ENCODE data around the gene TENT4A. TPM values are rescaled to one million over a fixed set of nuclear protein-coding genes. Genes with fewer than 3 reads are reported as not detected.

TENT4A gene
- total RNA-seq, 2 donors from 2014 or later = 17.1 to 21.9 TPM

- no peak for TF ChIP-seq CTCF (IDR thresholded peaks at IDR 0.05)
- H3K4me3 ChIP-seq = no peak overlapping the region
- no peak overlapping the region for H3K27ac ChIP-seq
- intact Hi-C loops (cut with DNase I) = no loop called here
- no peaks in the 10 kb centered on the region for H3K27me3 ChIP-seq
- DNase-seq = no peak
- no peak overlapping the region for H3K9ac ChIP-seq (ENCODE audit: low read depth in 2 of 2, low read length in 2 of 2)
- no peaks in the 10 kb centered on the region for H3K9me3 ChIP-seq
- H3K4me1 ChIP-seq = no peaks in the 10 kb centered on the region
- H3K36me3 ChIP-seq = no peaks in the 10 kb centered on the region
Observed at GRCh38 chr5:6686501-6686900, 26.7 kb upstream of the TENT4A start.

DNA sequence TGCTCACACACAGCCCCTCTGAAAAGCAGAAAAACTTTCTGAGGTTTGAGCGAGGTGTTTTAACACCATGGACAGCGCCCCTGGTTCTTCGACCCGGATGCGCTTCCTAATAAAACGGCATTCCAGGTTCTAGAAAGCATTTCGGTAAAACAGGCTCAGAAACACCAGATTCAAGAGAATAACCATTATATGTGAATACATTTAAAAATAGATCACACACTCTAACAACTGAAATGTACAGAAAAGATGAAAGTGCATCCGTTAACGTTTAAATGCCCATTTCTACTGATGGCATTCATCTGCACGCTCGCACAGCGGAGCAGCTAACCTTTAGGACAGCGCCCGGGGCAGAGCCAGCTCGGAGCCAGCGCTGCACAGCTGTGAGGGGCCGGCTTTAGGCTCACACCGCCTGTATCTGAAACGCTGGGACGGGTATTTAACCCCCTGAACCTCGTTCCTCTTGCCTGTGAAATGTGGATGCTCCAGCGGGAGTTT, 26.3 kb upstream of the TENT4A start:
- intact Hi-C loops (cut with DNase I) = no loop called here
- Histone ChIP-seq H3K4me3 (no peak overlapping the region), H3K9me3 (no peaks in the 10 kb centered on the region), H3K27me3 (no peaks in the 10 kb centered on the region), H3K27ac (no peak overlapping the region), H3K36me3 (no peaks in the 10 kb centered on the region), H3K4me1 (no peaks in the 10 kb centered on the region), H3K9ac (ENCODE audit: low read depth in 2 of 2, low read length in 2 of 2) (no peak overlapping the region)
- no peak for DNase-seq
- no peak for TF ChIP-seq CTCF (IDR thresholded peaks at IDR 0.05)

DNA sequence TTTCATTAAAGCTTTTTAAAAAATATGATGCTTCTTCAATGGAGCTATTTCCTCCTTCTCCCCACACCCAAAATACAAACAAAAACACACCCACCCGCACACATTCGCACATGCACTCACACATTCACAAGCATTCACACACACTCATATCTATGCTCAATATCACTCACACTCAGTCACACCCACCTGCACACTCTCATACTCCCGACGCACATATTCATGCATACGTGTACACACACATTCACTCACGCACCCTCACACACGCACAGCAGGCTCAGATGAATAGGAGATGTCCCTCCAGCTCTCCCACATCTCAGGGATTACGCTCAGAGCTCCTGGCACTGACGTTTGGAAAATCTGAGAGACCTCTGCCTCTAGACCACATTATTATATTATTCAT, 25.7 kb upstream of the TENT4A start:
- no peak for DNase-seq
- no peaks in the 10 kb centered on the region for H3K4me1 ChIP-seq
- intact Hi-C loops (cut with DNase I) = no loop called here
- no peaks in the 10 kb centered on the region for H3K36me3 ChIP-seq
- TF ChIP-seq CTCF (IDR thresholded peaks at IDR 0.05) = no peak
- no peak overlapping the region for H3K4me3 ChIP-seq
- no peaks in the 10 kb centered on the region for H3K9me3 ChIP-seq
- no peak overlapping the region for H3K27ac ChIP-seq
- no peak overlapping the region for H3K9ac ChIP-seq (ENCODE audit: low read depth in 2 of 2, low read length in 2 of 2)
- no peaks in the 10 kb centered on the region for H3K27me3 ChIP-seq

DNA sequence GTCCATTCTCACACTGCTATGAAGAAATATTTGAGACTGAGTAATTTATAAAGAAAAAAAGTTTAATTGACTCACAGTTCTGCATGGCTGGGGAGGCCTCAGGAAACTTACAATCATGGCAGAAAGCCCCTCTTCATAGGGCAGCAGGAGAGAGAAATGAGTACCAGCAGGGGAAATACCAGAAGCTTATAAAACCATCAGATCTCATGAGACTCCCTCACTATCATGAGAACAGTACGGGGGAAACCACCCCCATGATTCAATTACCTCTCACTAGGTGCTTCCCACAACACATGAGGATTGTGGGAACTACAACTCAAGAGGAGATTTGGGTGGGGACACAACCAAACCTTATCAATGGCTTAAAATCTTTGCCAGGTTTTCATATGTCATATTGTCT, 20.3 kb upstream of the TENT4A start:
- Histone ChIP-seq H3K9me3 (no peaks in the 10 kb centered on the region), H3K27ac (no peak overlapping the region), H3K9ac (ENCODE audit: low read depth in 2 of 2, low read length in 2 of 2) (no peak overlapping the region), H3K27me3 (no peaks in the 10 kb centered on the region), H3K36me3 (no peaks in the 10 kb centered on the region), H3K4me1 (no peaks in the 10 kb centered on the region), H3K4me3 (no peak overlapping the region)
- intact Hi-C loops (cut with DNase I) = no loop called here
- no peak for DNase-seq
- no peak for TF ChIP-seq CTCF (IDR thresholded peaks at IDR 0.05)

DNA sequence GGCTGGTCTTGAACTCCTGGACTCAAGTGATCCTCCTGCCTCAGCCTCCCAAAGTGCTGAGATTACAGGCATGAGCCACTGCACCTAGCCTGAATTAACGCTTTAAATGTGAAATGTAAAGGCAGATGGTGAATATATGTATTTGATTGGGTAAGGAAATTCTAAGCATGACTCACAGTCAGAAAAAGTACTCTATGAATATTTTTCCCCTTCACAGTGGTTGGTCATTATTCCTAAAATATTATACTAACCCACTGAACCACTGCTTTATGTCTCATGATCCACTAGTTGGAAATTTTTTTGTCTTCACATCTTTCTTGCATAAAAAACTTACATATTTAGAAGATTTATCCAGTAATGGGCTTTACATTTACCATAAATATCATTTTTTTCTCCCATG, 14.5 kb upstream of the TENT4A start:
- Histone ChIP-seq H3K4me1 (no peaks in the 10 kb centered on the region), H3K9me3 (no peaks in the 10 kb centered on the region), H3K4me3 (no peak overlapping the region), H3K9ac (ENCODE audit: low read depth in 2 of 2, low read length in 2 of 2) (no peak overlapping the region), H3K27ac (no peak overlapping the region), H3K36me3 (no peaks in the 10 kb centered on the region), H3K27me3 (no peaks in the 10 kb centered on the region)
- DNase-seq = no peak
- TF ChIP-seq CTCF (IDR thresholded peaks at IDR 0.05) = no peak
- intact Hi-C loops (cut with DNase I) = no loop called here

GRCh38 chr5:6699357-6699756, 13.9 kb upstream of the TENT4A start:
- no peak for TF ChIP-seq CTCF (IDR thresholded peaks at IDR 0.05)
- intact Hi-C loops (cut with DNase I) = no loop called here
- H3K27me3 ChIP-seq = no peaks in the 10 kb centered on the region

More at GRCh38 chr5:6699357-6699756, 13.9 kb upstream of the TENT4A start:
- no peaks in the 10 kb centered on the region for H3K36me3 ChIP-seq
- no peak overlapping the region for H3K4me3 ChIP-seq
- H3K4me1 ChIP-seq = no peaks in the 10 kb centered on the region
- no peak overlapping the region for H3K9ac ChIP-seq (ENCODE audit: low read depth in 2 of 2, low read length in 2 of 2)
- no peak overlapping the region for H3K27ac ChIP-seq
- no peak for DNase-seq
- no peaks in the 10 kb centered on the region for H3K9me3 ChIP-seq

Data from colonic mucosa (tissue), 4 donors.